SK-N-SH (cell line): ENCODE data around the gene LZTFL1. TPM values are rescaled to one million over a fixed set of nuclear protein-coding genes. Genes with fewer than 3 reads are reported as not detected.

Experiments used
- CTCF ChIA-PET: fragments of 300-600, 350-600 bp; formaldehyde crosslinking; extraction: SDS; loops from one replicate; lab custom pipeline; 2021; lab: Yijun Ruan, JAX
- POLR2A ChIA-PET: fragments of 350-600 bp; sonication (Branson Sonifier 250); formaldehyde crosslinking; extraction: SDS; loops from one replicate; lab custom pipeline; 2020; ENCODE audit warnings: antibody characterized with exemption, inconsistent platforms; lab: Yijun Ruan, JAX
- DNase-seq: peaks from one replicate; pipeline ENCODE4 v3.0.0; 2012
- H2AFZ ChIP-seq: fragments of 200-600 bp; sonication (generic); 2 replicates; pipeline ENCODE4 v1.8.1; 2016; ENCODE audit warnings: antibody characterized with exemption, mild to moderate bottlenecking, low read depth
- H3F3A ChIP-seq: fragments of 200-600 bp; sonication (generic); replicated peaks from 2 replicates; pipeline ENCODE3; 2016; ENCODE audit warnings: antibody characterized with exemption, mild to moderate bottlenecking; ENCODE audit not compliant: insufficient read depth
- H3K27ac ChIP-seq, 2 experiments: fragments of 200-500 bp in 1 of 2; fragments of 200-600 bp in 1 of 2; sonication (Bioruptor generic) in 1 of 2; sonication (generic), shearing (Covaris generic) in 1 of 2; 2 replicates each; pipeline versions ENCODE4 v1.5.1 to v1.6.1; 2014 to 2016; ENCODE audit warnings: low read depth in 2 of 2, inconsistent platforms in 1 of 2, low read length in 1 of 2, mild to moderate bottlenecking in 1 of 2, mixed read lengths in 1 of 2
- H3K27me3 ChIP-seq: fragments of 200-600 bp; sonication (generic), shearing (Covaris generic); 2 replicates; pipeline ENCODE4 v1.6.1; 2016; ENCODE audit warnings: mixed run types; ENCODE audit not compliant: insufficient read depth
- H3K36me3 ChIP-seq, 2 experiments: fragments of 200-500 bp in 1 of 2; fragments of 200-600 bp in 1 of 2; sonication (Bioruptor generic) in 1 of 2; sonication (generic) in 1 of 2; replicated peaks in 1 of 2; 2 replicates each; pipeline versions ENCODE3 to v1.5.1; 2014 to 2016; ENCODE audit warnings: low read length in 1 of 2, mild to moderate bottlenecking in 1 of 2; ENCODE audit not compliant: insufficient read depth in 2 of 2, control insufficient read depth in 1 of 2
- H3K4me1 ChIP-seq, 2 experiments: fragments of 200-500 bp in 1 of 2; fragments of 200-600 bp in 1 of 2; sonication (Bioruptor generic) in 1 of 2; sonication (generic), shearing (Covaris generic) in 1 of 2; 2 replicates each; pipeline versions ENCODE4 v1.5.1 to v1.6.1; 2014 to 2016; ENCODE audit warnings: low read depth in 1 of 2, low read length in 1 of 2, mixed run types in 1 of 2; ENCODE audit not compliant: insufficient read depth in 2 of 2, control insufficient read depth in 1 of 2
- H3K4me2 ChIP-seq: fragments of 200-600 bp; sonication (generic), shearing (Covaris generic); 2 replicates; pipeline ENCODE4 v1.6.1; 2017; ENCODE audit warnings: mixed run types
- H3K4me3 ChIP-seq, 2 experiments: fragments of 200-500 bp in 1 of 2; fragments of 200-600 bp in 1 of 2; sonication (Bioruptor generic) in 1 of 2; sonication (generic), shearing (Covaris generic) in 1 of 2; 2 replicates each; pipeline versions ENCODE4 v1.5.1 to v1.8.1; 2014 to 2016; ENCODE audit warnings: low read depth in 2 of 2, inconsistent platforms in 1 of 2, low read length in 1 of 2, mild to moderate bottlenecking in 1 of 2, mixed read lengths in 1 of 2, moderate library complexity in 1 of 2
- H3K79me2 ChIP-seq: fragments of 200-600 bp; sonication (generic); 2 replicates; pipeline ENCODE4 v1.8.1; 2017; ENCODE audit warnings: mild to moderate bottlenecking; ENCODE audit not compliant: insufficient read depth
- H3K9ac ChIP-seq: fragments of 200-600 bp; sonication (generic); 2 replicates; pipeline ENCODE4 v1.6.1; 2017; ENCODE audit warnings: mixed run types
- H3K9me2 ChIP-seq: fragments of 200-600 bp; sonication (generic); 2 replicates; pipeline ENCODE4 v1.6.1; 2017; ENCODE audit warnings: mixed run types
- H3K9me3 ChIP-seq: fragments of 200-600 bp; sonication (generic); 2 replicates; pipeline ENCODE4 v1.6.1; 2017; ENCODE audit warnings: mixed run types, mild to moderate bottlenecking, moderate library complexity
- H4K20me1 ChIP-seq: fragments of 200-600 bp; sonication (generic); 2 replicates; pipeline ENCODE4 v1.6.1; 2017; ENCODE audit warnings: mild to moderate bottlenecking, mixed run types; ENCODE audit not compliant: insufficient read depth
- CHD2 ChIP-seq: fragments of 150-350 bp; IDR thresholded peaks from 2 replicates; pipeline ENCODE4 v1.6.1; 2018; ENCODE audit warnings: low read length; ENCODE audit not compliant: partially characterized antibody
- EP300 ChIP-seq, 2 experiments: IDR thresholded peaks; 2 replicates each; pipeline versions ENCODE4 v1.4.0 to v1.6.1; 2012; ENCODE audit warnings: borderline replicate concordance in 1 of 2, low read depth in 1 of 2, low read length in 1 of 2
- FOXJ3 ChIP-seq: sonication (generic); formaldehyde crosslinking; IDR thresholded peaks from 2 replicates; pipeline ENCODE4 v1.5.1; 2020; ENCODE audit warnings: mild to moderate bottlenecking, missing genetic modification reagents
- GATA2 ChIP-seq: sonication (generic); formaldehyde crosslinking; IDR thresholded peaks from 2 replicates; pipeline ENCODE4 v1.5.0; 2020; ENCODE audit warnings: mild to moderate bottlenecking, missing genetic modification reagents
- JUND ChIP-seq: IDR thresholded peaks from 2 replicates; pipeline ENCODE4 v1.4.0; 2012
- MXI1 ChIP-seq: IDR thresholded peaks from 2 replicates; pipeline ENCODE4 v1.6.1; 2012; ENCODE audit warnings: mild to moderate bottlenecking, low read depth, low read length, improper control_type of control experiment
- NFIC ChIP-seq: IDR thresholded peaks from 2 replicates; pipeline ENCODE4 v1.4.0; 2012; ENCODE audit warnings: borderline replicate concordance
- POLR2AphosphoS5 ChIP-seq: IDR thresholded peaks from 2 replicates; pipeline ENCODE4 v1.6.1; 2012; ENCODE audit warnings: low read depth, low read length
- REST ChIP-seq: IDR thresholded peaks from 2 replicates; pipeline ENCODE4 v1.6.1; 2012; ENCODE audit warnings: mild to moderate bottlenecking, low read depth, low read length, moderate library complexity
- RXRA ChIP-seq: IDR thresholded peaks from 2 replicates; pipeline ENCODE4 v1.4.0; 2012; ENCODE audit warnings: low read depth, mild to moderate bottlenecking, borderline replicate concordance
- SMC3 ChIP-seq: IDR thresholded peaks from 2 replicates; pipeline ENCODE4 v1.6.1; 2012; ENCODE audit warnings: low read depth, low read length, improper control_type of control experiment
- TAF1 ChIP-seq: IDR thresholded peaks from 2 replicates; pipeline ENCODE4 v1.6.1; 2012; ENCODE audit warnings: low read depth, mild to moderate bottlenecking, low read length, moderate library complexity, borderline replicate concordance
- TCF12 ChIP-seq: IDR thresholded peaks from 2 replicates; pipeline ENCODE4 v1.4.0; 2012
- TEAD4 ChIP-seq: IDR thresholded peaks from 2 replicates; pipeline ENCODE4 v1.4.0; 2012; ENCODE audit warnings: mild to moderate bottlenecking, borderline replicate concordance; ENCODE audit not compliant: insufficient read depth
- USF2 ChIP-seq: fragments of 150-350 bp; IDR thresholded peaks from 2 replicates; pipeline ENCODE4 v1.6.1; 2017; ENCODE audit warnings: antibody characterized with exemption, low read length, low read depth, borderline replicate concordance
- YY1 ChIP-seq: IDR thresholded peaks from 2 replicates; pipeline ENCODE4 v1.4.0; 2012; ENCODE audit warnings: low read depth, mild to moderate bottlenecking
- WGBS: methylation state at CpG from one replicate; pipeline ENCODE4 v1.1.6; 2017; ENCODE audit warnings: low lambda C conversion rate; 5-methylcytosine and 5-hydroxymethylcytosine counted together
- polyA plus RNA-seq, 3 experiments: library from polyadenylated mRNA; depleted of rRNA; stranded (reverse); fragments of >200 nt; gene quantifications; 2 replicates each; pipeline ENCODE4 v1.2.3, GENCODE V29; 2012
- TF ChIP-seq, protein P1 (sequence below): IDR thresholded peaks from 2 replicates; pipeline ENCODE4; 2012
- TF ChIP-seq, protein P2 (sequence below): IDR thresholded peaks from 2 replicates; pipeline ENCODE4 v1.4.0; 2012; ENCODE audit warnings: low read depth, borderline replicate concordance

LZTFL1 gene
- polyA plus RNA-seq, 1 of the 3 experiments (the other 2 are of a cell fraction), result 11.9 TPM

GRCh38 chr3:45865563-45865962, 23.6 kb upstream of the LZTFL1 start:
- Histone ChIP-seq H3K4me2 (no peak overlapping the region), H3K36me3 (no peaks in the 10 kb centered on the region), H3K4me3 (no peak overlapping the region), H3K4me1 (peaks cover 0 to 6% of the 10 kb centered on the region in 2 experiments; a peak in 1 of 4 replicates), H3K27ac (no peak overlapping the region), H3K79me2 (no peaks in the 10 kb centered on the region), H3K27me3 (peaks cover 4% of the 10 kb centered on the region; the same call in 1 of the 2 replicates), H3K9me2 (no peaks in the 10 kb centered on the region), H3K9ac (no peak overlapping the region), H3K9me3 (no peaks in the 10 kb centered on the region), H3F3A (no peaks in the 10 kb centered on the region), H4K20me1 (no peaks in the 10 kb centered on the region), H2AFZ (no peak overlapping the region)
- DNase-seq, result no peak
- CTCF ChIA-PET, result no interaction called here
- POLR2A ChIA-PET, result no interaction called here
- TF ChIP-seq MXI1 (no peak), TAF1 (no peak), GATA2 (no peak), RXRA (no peak), NFIC (no peak), FOXJ3 (no peak), YY1 (no peak), POLR2AphosphoS5 (no peak), CHD2 (no peak), SMC3 (no peak), REST (no peak), TEAD4 (no peak), TCF12 (no peak), USF2 (no peak), EP300 (IDR thresholded peaks at IDR 0.05; ENCODE audit: borderline replicate concordance in 1 of 2, low read depth in 1 of 2, low read length in 1 of 2) (no peak), JUND (no peak)
- TF ChIP-seq, protein P1, sequence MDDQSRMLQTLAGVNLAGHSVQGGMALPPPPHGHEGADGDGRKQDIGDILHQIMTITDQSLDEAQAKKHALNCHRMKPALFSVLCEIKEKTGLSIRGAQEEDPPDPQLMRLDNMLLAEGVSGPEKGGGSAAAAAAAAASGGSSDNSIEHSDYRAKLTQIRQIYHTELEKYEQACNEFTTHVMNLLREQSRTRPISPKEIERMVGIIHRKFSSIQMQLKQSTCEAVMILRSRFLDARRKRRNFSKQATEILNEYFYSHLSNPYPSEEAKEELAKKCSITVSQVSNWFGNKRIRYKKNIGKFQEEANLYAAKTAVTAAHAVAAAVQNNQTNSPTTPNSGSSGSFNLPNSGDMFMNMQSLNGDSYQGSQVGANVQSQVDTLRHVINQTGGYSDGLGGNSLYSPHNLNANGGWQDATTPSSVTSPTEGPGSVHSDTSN, result no peak
- TF ChIP-seq, protein P2, sequence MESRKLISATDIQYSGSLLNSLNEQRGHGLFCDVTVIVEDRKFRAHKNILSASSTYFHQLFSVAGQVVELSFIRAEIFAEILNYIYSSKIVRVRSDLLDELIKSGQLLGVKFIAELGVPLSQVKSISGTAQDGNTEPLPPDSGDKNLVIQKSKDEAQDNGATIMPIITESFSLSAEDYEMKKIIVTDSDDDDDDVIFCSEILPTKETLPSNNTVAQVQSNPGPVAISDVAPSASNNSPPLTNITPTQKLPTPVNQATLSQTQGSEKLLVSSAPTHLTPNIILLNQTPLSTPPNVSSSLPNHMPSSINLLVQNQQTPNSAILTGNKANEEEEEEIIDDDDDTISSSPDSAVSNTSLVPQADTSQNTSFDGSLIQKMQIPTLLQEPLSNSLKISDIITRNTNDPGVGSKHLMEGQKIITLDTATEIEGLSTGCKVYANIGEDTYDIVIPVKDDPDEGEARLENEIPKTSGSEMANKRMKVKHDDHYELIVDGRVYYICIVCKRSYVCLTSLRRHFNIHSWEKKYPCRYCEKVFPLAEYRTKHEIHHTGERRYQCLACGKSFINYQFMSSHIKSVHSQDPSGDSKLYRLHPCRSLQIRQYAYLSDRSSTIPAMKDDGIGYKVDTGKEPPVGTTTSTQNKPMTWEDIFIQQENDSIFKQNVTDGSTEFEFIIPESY, result no peak
- WGBS, result 50% methylated on average over 6 of the region's 6 CpGs
